H1 (cell line): ENCODE results near the gene MMP7.

Source experiments
- EZH2 ChIP-seq: fragments of 200-600 bp; sonication (generic); IDR thresholded peaks from 2 replicates; pipeline ENCODE4 v1.7.1; 2012; ENCODE audit warnings: low read depth, mild to moderate bottlenecking, moderate library complexity, low read length, inconsistent platforms; ENCODE audit not compliant: severe bottlenecking
- GABPA ChIP-seq: IDR thresholded peaks from 2 replicates; pipeline ENCODE4 v1.6.1; 2011; ENCODE audit warnings: mild to moderate bottlenecking, low read length, moderate library complexity, borderline replicate concordance; ENCODE audit not compliant: insufficient read depth
- JUND ChIP-seq: IDR thresholded peaks from 2 replicates; pipeline ENCODE4 v1.6.1; 2011; ENCODE audit warnings: mild to moderate bottlenecking, improper control_type of control experiment, low read length
- MAFK ChIP-seq: IDR thresholded peaks from 2 replicates; pipeline ENCODE4 v1.6.1; 2012; ENCODE audit warnings: low read depth, mild to moderate bottlenecking, improper control_type of control experiment, low read length
- POLR2A ChIP-seq, 2 experiments: IDR thresholded peaks; 1 replicate in 1 of 2; 2 replicates in 1 of 2; pipeline ENCODE4 v1.6.1; 2011; ENCODE audit warnings: low read depth in 2 of 2, low read length in 2 of 2, mild to moderate bottlenecking in 2 of 2; ENCODE audit errors: control extremely low read depth in 1 of 2
- SP4 ChIP-seq: IDR thresholded peaks from 2 replicates; pipeline ENCODE4 v1.6.1; 2012; ENCODE audit warnings: low read length, inconsistent platforms
- TAF1 ChIP-seq: IDR thresholded peaks from 2 replicates; pipeline ENCODE4 v1.6.1; 2011; ENCODE audit warnings: mild to moderate bottlenecking, low read depth, low read length
- ZNF274 ChIP-seq: IDR thresholded peaks from 2 replicates; pipeline ENCODE4 v1.7.0; 2012; ENCODE audit warnings: low read length, borderline replicate concordance; ENCODE audit errors: extremely low read depth
- TF ChIP-seq, protein P1 (sequence below), 3 experiments: IDR thresholded peaks; 1 replicate in 2 of 3; 2 replicates in 1 of 3; pipeline versions ENCODE4 v1.5.1 to v1.6.1; 2011; ENCODE audit warnings: low read length in 3 of 3, mild to moderate bottlenecking in 3 of 3, inconsistent platforms in 2 of 3, low read depth in 1 of 3, moderate library complexity in 1 of 3; ENCODE audit not compliant: insufficient read depth in 1 of 3; ENCODE audit errors: control extremely low read depth in 1 of 3

DNA sequence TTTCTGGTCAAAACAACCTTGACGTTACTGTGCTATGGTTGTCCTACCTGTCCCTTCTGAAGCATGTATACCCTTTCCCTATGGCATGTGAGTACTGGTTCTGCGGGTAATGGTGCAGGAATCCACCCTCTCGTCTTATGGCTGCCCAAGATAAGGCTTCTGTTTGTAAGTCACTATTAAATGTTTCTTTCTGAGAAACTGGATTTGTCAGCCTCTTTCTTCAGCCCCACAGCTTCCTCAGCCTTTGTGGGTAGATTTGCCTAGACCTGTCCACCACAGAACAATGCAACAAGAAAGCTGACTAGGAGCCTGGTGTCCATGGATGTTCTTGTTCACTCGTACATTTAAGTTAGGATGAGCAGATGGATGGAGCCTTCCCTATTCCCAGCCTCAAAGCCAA is 14.4 kb downstream of the MMP7 start:
- TF ChIP-seq SP4 (no peak), MAFK (no peak), POLR2A (IDR thresholded peaks at IDR 0.05; ENCODE audit: control extremely low read depth in 1 of 2, low read depth in 2 of 2, low read length in 2 of 2) (no peak), JUND (no peak), EZH2 (no peak), GABPA (no peak), ZNF274 (no peak), TAF1 (no peak)
- TF ChIP-seq, protein P1, sequence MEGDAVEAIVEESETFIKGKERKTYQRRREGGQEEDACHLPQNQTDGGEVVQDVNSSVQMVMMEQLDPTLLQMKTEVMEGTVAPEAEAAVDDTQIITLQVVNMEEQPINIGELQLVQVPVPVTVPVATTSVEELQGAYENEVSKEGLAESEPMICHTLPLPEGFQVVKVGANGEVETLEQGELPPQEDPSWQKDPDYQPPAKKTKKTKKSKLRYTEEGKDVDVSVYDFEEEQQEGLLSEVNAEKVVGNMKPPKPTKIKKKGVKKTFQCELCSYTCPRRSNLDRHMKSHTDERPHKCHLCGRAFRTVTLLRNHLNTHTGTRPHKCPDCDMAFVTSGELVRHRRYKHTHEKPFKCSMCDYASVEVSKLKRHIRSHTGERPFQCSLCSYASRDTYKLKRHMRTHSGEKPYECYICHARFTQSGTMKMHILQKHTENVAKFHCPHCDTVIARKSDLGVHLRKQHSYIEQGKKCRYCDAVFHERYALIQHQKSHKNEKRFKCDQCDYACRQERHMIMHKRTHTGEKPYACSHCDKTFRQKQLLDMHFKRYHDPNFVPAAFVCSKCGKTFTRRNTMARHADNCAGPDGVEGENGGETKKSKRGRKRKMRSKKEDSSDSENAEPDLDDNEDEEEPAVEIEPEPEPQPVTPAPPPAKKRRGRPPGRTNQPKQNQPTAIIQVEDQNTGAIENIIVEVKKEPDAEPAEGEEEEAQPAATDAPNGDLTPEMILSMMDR (IDR thresholded peaks at IDR 0.05; ENCODE audit: control extremely low read depth in 1 of 3, insufficient read depth in 1 of 3, low read depth in 1 of 3, low read length in 3 of 3) = no peak
